IMR-90 (cell line): ENCODE measurements around the gene CACNG6.

Experiments used
- CEBPB ChIP-seq: IDR thresholded peaks from 2 replicates; pipeline ENCODE4 v1.6.1; 2012; ENCODE audit warnings: low read depth, low read length, improper control_type of control experiment
- FOS ChIP-seq: fragments of 150-350 bp; IDR thresholded peaks from 2 replicates; pipeline ENCODE4 v1.6.1; 2016; ENCODE audit warnings: low read depth, low read length
- MAZ ChIP-seq: IDR thresholded peaks from 2 replicates; pipeline ENCODE4 v1.6.1; 2012; ENCODE audit warnings: low read depth, mild to moderate bottlenecking, low read length, improper control_type of control experiment, moderate library complexity, borderline replicate concordance
- MXI1 ChIP-seq: IDR thresholded peaks from 2 replicates; pipeline ENCODE4 v1.6.1; 2012; ENCODE audit warnings: low read depth, mild to moderate bottlenecking, low read length, moderate library complexity, borderline replicate concordance
- POLR2A ChIP-seq: IDR thresholded peaks from 2 replicates; pipeline ENCODE4 v1.6.1; 2012; ENCODE audit warnings: mild to moderate bottlenecking, low read depth, low read length
- RCOR1 ChIP-seq: IDR thresholded peaks from 2 replicates; pipeline ENCODE4 v1.6.1; 2012; ENCODE audit warnings: mild to moderate bottlenecking, low read length, improper control_type of control experiment; ENCODE audit not compliant: insufficient replicate concordance
- SMC3 ChIP-seq: fragments of 150-350 bp; IDR thresholded peaks from 2 replicates; pipeline ENCODE4 v1.6.1; 2016; ENCODE audit warnings: low read depth, mild to moderate bottlenecking, antibody characterized with exemption, low read length, moderate library complexity
- TF ChIP-seq, protein P1 (sequence below): conservative IDR thresholded peaks from 2 replicates; pipeline ENCODE4 v1.5.1; 2012; ENCODE audit warnings: mild to moderate bottlenecking, low read depth, low read length, improper control_type of control experiment
- TF ChIP-seq, protein P2 (sequence below): fragments of 150-350 bp; IDR thresholded peaks from 2 replicates; pipeline ENCODE4 v1.6.1; 2017; ENCODE audit warnings: mild to moderate bottlenecking, antibody characterized with exemption, low read length, low read depth

DNA sequence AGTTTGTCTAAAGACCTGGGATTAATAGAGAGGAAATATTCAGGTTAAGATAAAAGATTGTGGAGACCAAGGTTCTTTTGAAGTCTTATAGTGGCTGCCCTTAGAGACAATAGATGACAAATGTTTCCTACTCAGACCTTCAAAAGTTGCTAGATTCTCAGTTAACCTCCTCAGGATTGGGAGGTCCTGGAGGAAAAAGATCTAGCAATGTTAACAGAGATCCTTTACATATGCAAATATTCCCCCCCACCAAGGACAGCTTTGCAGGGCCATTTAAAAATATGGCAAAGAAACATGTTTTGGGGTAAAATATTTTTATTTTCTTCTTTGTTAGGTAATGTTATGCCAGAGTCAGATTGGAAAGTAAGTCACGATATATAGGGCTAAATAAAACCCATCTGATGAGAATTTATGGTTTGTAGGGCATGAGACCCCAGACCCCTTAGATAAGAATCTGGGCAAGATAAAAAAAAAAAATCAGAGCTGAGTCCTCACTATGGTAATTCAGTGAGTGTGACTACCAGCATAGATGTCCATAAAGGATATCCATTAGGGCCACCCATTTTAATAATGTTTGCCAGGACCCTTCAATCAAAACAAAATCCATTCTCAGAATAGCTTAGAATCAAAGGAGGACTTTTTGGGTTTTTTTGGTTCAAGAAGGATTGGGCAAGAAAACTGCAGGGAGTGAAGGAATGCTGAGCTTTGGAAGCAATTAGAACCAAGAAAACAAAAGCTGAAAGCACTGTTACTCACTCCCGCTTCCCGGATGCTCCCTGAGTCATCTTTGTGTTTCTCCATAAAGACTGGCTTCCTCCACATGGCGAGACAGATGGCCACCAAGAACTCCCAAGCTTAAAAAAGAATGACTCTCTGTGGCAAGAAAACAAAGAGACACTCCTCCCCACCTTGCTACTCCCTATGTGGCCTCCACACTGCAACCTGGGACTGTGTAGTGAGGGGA, 44.1 kb downstream of the CACNG6 start:
- TF ChIP-seq, protein P1, sequence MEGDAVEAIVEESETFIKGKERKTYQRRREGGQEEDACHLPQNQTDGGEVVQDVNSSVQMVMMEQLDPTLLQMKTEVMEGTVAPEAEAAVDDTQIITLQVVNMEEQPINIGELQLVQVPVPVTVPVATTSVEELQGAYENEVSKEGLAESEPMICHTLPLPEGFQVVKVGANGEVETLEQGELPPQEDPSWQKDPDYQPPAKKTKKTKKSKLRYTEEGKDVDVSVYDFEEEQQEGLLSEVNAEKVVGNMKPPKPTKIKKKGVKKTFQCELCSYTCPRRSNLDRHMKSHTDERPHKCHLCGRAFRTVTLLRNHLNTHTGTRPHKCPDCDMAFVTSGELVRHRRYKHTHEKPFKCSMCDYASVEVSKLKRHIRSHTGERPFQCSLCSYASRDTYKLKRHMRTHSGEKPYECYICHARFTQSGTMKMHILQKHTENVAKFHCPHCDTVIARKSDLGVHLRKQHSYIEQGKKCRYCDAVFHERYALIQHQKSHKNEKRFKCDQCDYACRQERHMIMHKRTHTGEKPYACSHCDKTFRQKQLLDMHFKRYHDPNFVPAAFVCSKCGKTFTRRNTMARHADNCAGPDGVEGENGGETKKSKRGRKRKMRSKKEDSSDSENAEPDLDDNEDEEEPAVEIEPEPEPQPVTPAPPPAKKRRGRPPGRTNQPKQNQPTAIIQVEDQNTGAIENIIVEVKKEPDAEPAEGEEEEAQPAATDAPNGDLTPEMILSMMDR: no peak
- TF ChIP-seq SMC3 (no peak), POLR2A (no peak), RCOR1 (no peak), CEBPB (peak; percentile 70), MXI1 (peak; percentile 17; the same call in 1 of the 2 replicates), MAZ (no peak), FOS (peak; percentile 37; the same call in 1 of the 2 replicates)
- TF ChIP-seq, protein P2, sequence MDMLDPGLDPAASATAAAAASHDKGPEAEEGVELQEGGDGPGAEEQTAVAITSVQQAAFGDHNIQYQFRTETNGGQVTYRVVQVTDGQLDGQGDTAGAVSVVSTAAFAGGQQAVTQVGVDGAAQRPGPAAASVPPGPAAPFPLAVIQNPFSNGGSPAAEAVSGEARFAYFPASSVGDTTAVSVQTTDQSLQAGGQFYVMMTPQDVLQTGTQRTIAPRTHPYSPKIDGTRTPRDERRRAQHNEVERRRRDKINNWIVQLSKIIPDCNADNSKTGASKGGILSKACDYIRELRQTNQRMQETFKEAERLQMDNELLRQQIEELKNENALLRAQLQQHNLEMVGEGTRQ: no peak
